GM18499 (cell line): ENCODE data around the gene PSG4.
"Not testable (repeated sequence)": the region's sequence is repeated elsewhere in the genome, so short reads cannot be mapped to it uniquely, and the experiment has no call there.

Experiments used
- ATAC-seq: cut with Tn5 transposase; IDR thresholded peaks from one replicate; pipeline ENCODE4 v1.9.1; 2021; ENCODE audit warnings: moderate number of reproducible peaks; ENCODE audit not compliant: insufficient read depth, unreplicated experiment

PSG4 gene

GRCh38 chr19:43201337-43201801 lies 4.1 kb downstream of the PSG4 start:
- ATAC-seq = not testable (repeated sequence)

GRCh38 chr19:43198686-43199419 lies 6.6 kb downstream of the PSG4 start:
- ATAC-seq = not testable (repeated sequence)

- not testable (repeated sequence) for ATAC-seq
These were observed 7.6 kb downstream of the PSG4 start for GRCh38 chr19:43197666-43198397.

DNA sequence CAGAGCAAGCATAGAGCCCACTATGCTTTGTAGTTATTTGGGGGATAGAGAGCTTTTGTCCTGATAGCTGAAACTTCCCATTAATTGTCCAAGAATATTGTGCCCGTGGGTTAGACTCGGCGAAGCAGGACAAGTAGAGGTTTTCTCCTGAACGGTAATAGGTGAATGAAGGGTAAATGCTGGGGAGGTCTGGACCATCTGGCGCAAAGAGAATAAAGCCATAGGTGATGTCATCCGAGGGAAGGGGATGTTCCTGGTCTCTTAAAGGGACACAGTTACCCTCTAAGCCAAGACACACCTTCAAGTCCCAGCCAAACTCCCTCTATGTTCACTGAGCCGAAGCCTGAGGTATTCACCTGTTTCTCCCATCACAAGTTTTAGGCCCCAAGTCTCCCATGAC lies 11.0 kb downstream of the PSG4 start:
- not testable (repeated sequence) for ATAC-seq

GRCh38 chr19:43192381-43193155 lies 12.9 kb downstream of the PSG4 start:
- not testable (repeated sequence) for ATAC-seq

GRCh38 chr19:43188092-43188491 lies 17.3 kb downstream of the PSG4 start:
- not testable (repeated sequence) for ATAC-seq

DNA sequence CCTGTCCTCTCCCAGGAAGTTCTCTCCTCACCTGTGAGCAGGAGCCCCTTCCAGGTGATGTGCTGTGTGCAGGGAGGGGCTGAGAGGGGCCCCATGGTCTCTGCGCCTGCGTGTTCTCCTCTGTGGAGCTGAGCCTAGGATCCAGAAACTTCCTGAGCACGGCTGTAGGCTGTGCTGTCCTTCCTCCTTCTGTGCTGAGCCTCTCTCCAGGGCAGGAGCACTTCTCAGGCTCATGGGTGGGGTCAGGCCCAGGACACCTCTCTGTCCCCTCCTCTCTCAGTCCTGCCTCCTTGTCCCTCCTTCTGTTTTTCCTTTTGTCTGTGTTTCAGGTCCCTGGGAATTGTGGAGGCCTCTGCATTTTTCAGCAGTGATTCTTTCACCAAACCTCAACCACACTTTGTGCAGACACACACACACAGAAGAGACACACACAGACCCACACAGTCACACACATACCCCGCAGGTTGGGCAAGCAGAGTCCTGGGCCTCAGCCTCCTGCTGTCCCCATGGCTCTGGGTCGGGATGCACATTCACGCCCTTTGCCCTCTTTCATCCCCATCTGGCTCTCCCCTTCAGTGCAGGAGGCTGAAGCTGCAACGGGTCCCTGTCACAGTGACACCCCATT lies 19.0 kb downstream of the PSG4 start, which contains the start of gene PSG5:
PSG5 (minus strand) TSS at position 226 of the 625 bp plus-strand sequence; CDS start at position 95, 131 bp downstream.
- ATAC-seq = not testable (repeated sequence)

GRCh38 chr19:43181869-43182771 lies 23.3 kb downstream of the PSG4 start:
- ATAC-seq = not testable (repeated sequence)

GRCh38 chr19:43179569-43180147 lies 25.8 kb downstream of the PSG4 start:
- ATAC-seq = not testable (repeated sequence)

- not testable (repeated sequence) for ATAC-seq
These were observed 26.9 kb downstream of the PSG4 start for GRCh38 chr19:43178577-43178976.

- not testable (repeated sequence) for ATAC-seq
These were observed 39.5 kb downstream of the PSG4 start for GRCh38 chr19:43165906-43166305.

DNA sequence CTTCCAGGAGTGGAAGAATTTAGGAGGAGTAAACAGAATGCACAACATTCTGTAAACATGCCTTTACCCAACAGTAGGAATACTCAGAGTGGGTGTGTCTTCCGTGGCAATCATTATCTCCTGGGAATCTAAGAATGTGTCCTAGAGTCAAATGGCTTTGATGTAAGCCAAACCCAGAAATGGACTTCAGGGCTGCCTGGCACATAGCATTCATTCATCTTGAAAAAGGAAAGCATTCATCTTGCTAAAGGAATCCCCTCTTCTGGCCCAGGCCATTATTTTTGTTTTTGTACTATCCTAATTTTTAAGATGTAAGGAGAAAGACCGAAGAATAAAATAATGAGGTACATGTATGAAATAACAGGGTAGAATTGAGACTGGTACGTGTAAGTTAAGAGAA lies 42.3 kb downstream of the PSG4 start:
- not testable (repeated sequence) for ATAC-seq

- not testable (repeated sequence) for ATAC-seq
These were observed 43.2 kb downstream of the PSG4 start for GRCh38 chr19:43162261-43162660.

GRCh38 chr19:43152214-43152613 lies 53.2 kb downstream of the PSG4 start:
- ATAC-seq = no peak

DNA sequence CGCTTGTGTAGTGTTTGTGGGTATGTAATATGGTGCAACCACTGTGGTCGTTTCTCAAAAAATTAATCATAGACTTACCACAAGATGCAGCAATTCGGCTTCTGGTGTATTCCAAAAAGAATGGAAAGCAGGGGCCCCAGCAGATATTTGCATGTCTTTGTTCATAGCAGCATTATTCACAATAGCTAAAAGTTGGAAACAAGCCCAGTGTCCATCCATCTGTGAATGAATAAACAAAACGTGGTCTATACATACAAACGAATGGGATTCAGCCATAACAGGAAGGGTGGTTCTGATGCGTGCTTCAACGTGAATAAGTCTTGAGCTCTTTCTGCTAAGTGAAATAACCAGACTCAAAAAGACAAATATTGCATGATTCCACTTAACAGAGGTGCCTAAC lies 55.6 kb downstream of the PSG4 start:
- ATAC-seq = not testable (repeated sequence)

DNA sequence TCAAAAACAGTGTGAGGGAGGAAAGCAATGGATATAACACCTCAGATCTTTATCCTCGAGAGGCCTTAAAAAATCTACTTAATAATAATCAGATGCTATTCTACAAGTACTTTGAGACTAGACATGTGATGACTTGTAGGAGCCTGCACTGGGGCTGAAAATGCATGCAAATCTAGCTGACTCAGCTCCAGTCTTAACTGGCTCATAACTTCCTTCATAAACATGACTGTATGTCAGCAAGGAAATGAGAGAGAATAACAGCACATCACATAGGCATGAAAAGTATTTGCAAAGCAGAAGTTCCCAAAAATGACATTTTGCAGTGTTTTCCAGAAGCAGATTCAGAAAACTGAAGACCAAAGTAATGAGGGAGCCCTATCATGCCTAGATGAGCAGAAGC lies 57.2 kb downstream of the PSG4 start:
- ATAC-seq = no peak
